Right cardiac atrium (tissue), 5 donors: ENCODE results near the gene ZSCAN22. TPM values are rescaled to one million over a fixed set of nuclear protein-coding genes. Genes with fewer than 3 reads are reported as not detected.

Experiments
- microRNA-seq, 2 donors: library from miRNA; unstranded; fragments of <30 nt; microRNA quantifications; one replicate each; pipeline ENCODE4 v1.2.0, GENCODE V29; 2020 to 2021
- polyA plus RNA-seq: library from polyadenylated mRNA; stranded (reverse); fragments of 200-250 nt; gene quantifications from one replicate; pipeline ENCODE4 v1.2.3, GENCODE V29; 2013
- total RNA-seq, 4 donors: library from RNA; stranded (reverse); fragmentation: NEBNext Ultra II Directional; extraction: Animal tissue kit (Norgen Biotek cat#: 25700); gene quantifications; one replicate each; pipeline ENCODE4 v1.2.1, GENCODE V29; 2021
- donor health status: healthy with polysubstance abuse.
- donor health status: DM: no; HTN: yes; CAD: no.
- donor health status: DM: no; HTN: no; CAD: no.
- donor health status: DM: no; HTN: yes; CAD: no; lungs with severe emphysema.
- donor health status: DM: yes; HTN: yes; CAD: no.

ZSCAN22 gene
- total and polyA plus RNA-seq, 5 donors: 0.79 to 2.1 (median 1.9) TPM

Small RNA genes within 50 kb of the gene (microRNA-seq; reads per million reads assigned to microRNA genes)
- gene MIR4754: 0 reads per million in 2 donors
- gene MIR6806: 0.54 to 1.7 reads per million in 2 donors

Other genes starting within 250 kb of the ZSCAN22 start
- 10 to 100 TPM; 69.9 to 89.7 (median 86.4) TPM for gene ZSCAN18, start 228.8 kb upstream of the ZSCAN22 start, total RNA-seq
- gene ZSCAN18, start 228.8 kb upstream of the ZSCAN22 start, polyA plus RNA-seq: 63.7 TPM
- 10 to 100 TPM in 2 of 4 donors, 1 to 10 TPM in 2; 7.8 to 10.3 (median 9.6) TPM for gene ZNF329, start 176.2 kb upstream of the ZSCAN22 start, total RNA-seq
- gene ZNF329, start 176.2 kb upstream of the ZSCAN22 start, polyA plus RNA-seq: 4.8 TPM
- 10 to 100 TPM; 19.1 to 24.8 (median 22.4) TPM for gene ZNF274, start 143.9 kb upstream of the ZSCAN22 start, total RNA-seq
- 14.4 TPM for gene ZNF274, start 143.9 kb upstream of the ZSCAN22 start, polyA plus RNA-seq
- 10 to 100 TPM; 23.7 to 29.5 (median 26.1) TPM for gene ZNF544, start 98.1 kb upstream of the ZSCAN22 start, total RNA-seq
- 29.1 TPM for gene ZNF544, start 98.1 kb upstream of the ZSCAN22 start, polyA plus RNA-seq
- 1 to 10 TPM; 5.3 to 6.7 (median 6.0) TPM for gene ZNF8, start 48.0 kb upstream of the ZSCAN22 start, total RNA-seq
- gene ZNF8, start 48.0 kb upstream of the ZSCAN22 start, polyA plus RNA-seq: 3.1 TPM
- gene ERVK3-1, start 21.6 kb upstream of the ZSCAN22 start, total RNA-seq: 10 to 100 TPM; 19.9 to 24.1 (median 21.1) TPM
- 27.7 TPM for gene ERVK3-1, start 21.6 kb upstream of the ZSCAN22 start, polyA plus RNA-seq
- 10 to 100 TPM; 21.0 to 36.0 (median 28.6) TPM for gene A1BG, start 26.5 kb downstream of the ZSCAN22 start, total RNA-seq
- gene A1BG, start 26.5 kb downstream of the ZSCAN22 start, polyA plus RNA-seq: 32.6 TPM
- gene ZNF497, start 35.8 kb downstream of the ZSCAN22 start, total RNA-seq: 1 to 10 TPM in 1 of 4 donors, under 1 TPM in 3; 0.33 to 1.1 (median 0.47) TPM
- gene ZNF497, start 35.8 kb downstream of the ZSCAN22 start, polyA plus RNA-seq: 0.27 TPM
- under 1 TPM; 0.33 to 0.82 (median 0.55) TPM for gene ZNF837, start 54.0 kb downstream of the ZSCAN22 start, total RNA-seq
- 0.52 TPM for gene ZNF837, start 54.0 kb downstream of the ZSCAN22 start, polyA plus RNA-seq
- 100 to 1,000 TPM; 513 to 681 (median 600) TPM for gene RPS5, start 60.3 kb downstream of the ZSCAN22 start, total RNA-seq
- 566 TPM for gene RPS5, start 60.3 kb downstream of the ZSCAN22 start, polyA plus RNA-seq
- not detected for gene RNF225, start 68.7 kb downstream of the ZSCAN22 start, total RNA-seq
- gene RNF225, start 68.7 kb downstream of the ZSCAN22 start, polyA plus RNA-seq: not detected
- gene ZNF584, start 81.7 kb downstream of the ZSCAN22 start, total RNA-seq: 10 to 100 TPM; 19.2 to 22.6 (median 20.2) TPM
- gene ZNF584, start 81.7 kb downstream of the ZSCAN22 start, polyA plus RNA-seq: 13.6 TPM
- 1 to 10 TPM; 6.4 to 7.5 (median 6.8) TPM for gene ZNF132, start 113.2 kb downstream of the ZSCAN22 start, total RNA-seq
- gene ZNF132, start 113.2 kb downstream of the ZSCAN22 start, polyA plus RNA-seq: 2.4 TPM
- 1 to 10 TPM; 2.7 to 4.8 (median 3.7) TPM for gene ZNF324B, start 124.6 kb downstream of the ZSCAN22 start, total RNA-seq
- gene ZNF324B, start 124.6 kb downstream of the ZSCAN22 start, polyA plus RNA-seq: 1.9 TPM
- gene ZNF324, start 140.1 kb downstream of the ZSCAN22 start, total RNA-seq: 1 to 10 TPM; 5.2 to 7.4 (median 6.9) TPM
- 3.3 TPM for gene ZNF324, start 140.1 kb downstream of the ZSCAN22 start, polyA plus RNA-seq
- gene ZNF446, start 149.4 kb downstream of the ZSCAN22 start, total RNA-seq: 1 to 10 TPM; 4.8 to 7.6 (median 5.7) TPM
- gene ZNF446, start 149.4 kb downstream of the ZSCAN22 start, polyA plus RNA-seq: 6.4 TPM
- 1 to 10 TPM; 5.3 to 8.1 (median 7.5) TPM for gene SLC27A5, start 185.0 kb downstream of the ZSCAN22 start, total RNA-seq
- gene SLC27A5, start 185.0 kb downstream of the ZSCAN22 start, polyA plus RNA-seq: 7.6 TPM
- 10 to 100 TPM in 3 of 4 donors, 1 to 10 TPM in 1; 9.9 to 13.1 (median 11.1) TPM for gene ZBTB45, start 192.8 kb downstream of the ZSCAN22 start, total RNA-seq
- gene ZBTB45, start 192.8 kb downstream of the ZSCAN22 start, polyA plus RNA-seq: 7.0 TPM
- gene TRIM28, start 217.1 kb downstream of the ZSCAN22 start, total RNA-seq: 100 to 1,000 TPM; 139 to 161 (median 148) TPM
- gene TRIM28, start 217.1 kb downstream of the ZSCAN22 start, polyA plus RNA-seq: 98.7 TPM
- 100 to 1,000 TPM; 106 to 116 (median 114) TPM for gene CHMP2A, start 228.1 kb downstream of the ZSCAN22 start, total RNA-seq
- gene CHMP2A, start 228.1 kb downstream of the ZSCAN22 start, polyA plus RNA-seq: 196 TPM
- gene UBE2M, start 231.6 kb downstream of the ZSCAN22 start, total RNA-seq: 100 to 1,000 TPM; 117 to 137 (median 123) TPM
- 92.7 TPM for gene UBE2M, start 231.6 kb downstream of the ZSCAN22 start, polyA plus RNA-seq
- gene MZF1, start 246.3 kb downstream of the ZSCAN22 start, total RNA-seq: 10 to 100 TPM; 10.1 to 15.6 (median 12.8) TPM
- gene MZF1, start 246.3 kb downstream of the ZSCAN22 start, polyA plus RNA-seq: 12.0 TPM